HG03159 (cell line): ENCODE results near the gene FAM107B.
"Not testable (repeated sequence)": the region's sequence is repeated elsewhere in the genome, so short reads cannot be mapped to it uniquely, and the experiment has no call there.

Experiments
- ATAC-seq: cut with Tn5 transposase; IDR thresholded peaks from one replicate; pipeline ENCODE4 v1.9.1; 2021; ENCODE audit warnings: mild to moderate bottlenecking, moderate library complexity; ENCODE audit not compliant: unreplicated experiment

FAM107B gene

GRCh38 chr10:14667280-14667679 is 107.4 kb downstream of the FAM107B start:
- ATAC-seq = no peak

GRCh38 chr10:14665865-14666857 is 108.5 kb downstream of the FAM107B start:
- ATAC-seq = no peak

GRCh38 chr10:14665304-14665703 is 109.4 kb downstream of the FAM107B start:
- no peak for ATAC-seq

GRCh38 chr10:14664345-14664744 is 110.4 kb downstream of the FAM107B start:
- ATAC-seq = no peak

GRCh38 chr10:14661818-14662217 is 112.9 kb downstream of the FAM107B start:
- no peak for ATAC-seq

GRCh38 chr10:14660831-14661230 is 113.9 kb downstream of the FAM107B start:
- no peak for ATAC-seq

- peak; percentile 78 for ATAC-seq
Observed at GRCh38 chr10:14659626-14660196, 115.0 kb downstream of the FAM107B start.

GRCh38 chr10:14659137-14659536 is 115.6 kb downstream of the FAM107B start:
- ATAC-seq = not testable (repeated sequence)

GRCh38 chr10:14658331-14659127 is 116.2 kb downstream of the FAM107B start:
- no peak for ATAC-seq

GRCh38 chr10:14656052-14656730 is 118.5 kb downstream of the FAM107B start:
- ATAC-seq = no peak

GRCh38 chr10:14654821-14655382 is 119.8 kb downstream of the FAM107B start:
- ATAC-seq = no peak

- no peak for ATAC-seq
Observed at GRCh38 chr10:14653271-14654161, 121.2 kb downstream of the FAM107B start.

- ATAC-seq = no peak
Observed at GRCh38 chr10:14652816-14653215, 121.9 kb downstream of the FAM107B start.

GRCh38 chr10:14652067-14652466 is 122.6 kb downstream of the FAM107B start:
- no peak for ATAC-seq

- ATAC-seq = no peak
Observed at GRCh38 chr10:14649739-14650138, 125.0 kb downstream of the FAM107B start.

GRCh38 chr10:14648946-14649345 is 125.8 kb downstream of the FAM107B start:
- no peak for ATAC-seq

GRCh38 chr10:14648005-14648765 is 126.5 kb downstream of the FAM107B start:
- ATAC-seq = peak; percentile 94

GRCh38 chr10:14645239-14645960 is 129.3 kb downstream of the FAM107B start:
- ATAC-seq = peak; percentile 31
